Brain microvascular endothelial cell (primary cell): ENCODE results near the gene SCD.

ENCODE experiments used
- DNase-seq: peaks from one replicate; pipeline ENCODE4 v3.0.0-alpha.2; 2020
- H3K27ac ChIP-seq: fragments of 250-450 bp; sonication (Bioruptor Pico); 2 replicates; pipeline ENCODE4 v1.5.1; 2020; ENCODE audit warnings: mild to moderate bottlenecking, moderate library complexity
- H3K27me3 ChIP-seq: fragments of 250-450 bp; sonication (Bioruptor Pico); replicated peaks from 2 replicates; pipeline ENCODE4 v1.5.1; 2020; ENCODE audit warnings: mild to moderate bottlenecking
- H3K36me3 ChIP-seq: fragments of 250-450 bp; sonication (Bioruptor Pico); replicated peaks from 2 replicates; pipeline ENCODE4 v1.5.1; 2020; ENCODE audit warnings: mild to moderate bottlenecking
- H3K4me3 ChIP-seq: 2 replicates; pipeline ENCODE4 v1.5.1; 2011; ENCODE audit warnings: low read depth, mild to moderate bottlenecking, control low read depth, low read length, moderate library complexity
- in situ Hi-C: cut with HindIII; loops from 2 replicates; pipeline ENCODE4 v1.10.0; 2017; ENCODE audit warnings: low sequenced_read_pairs, low pct_ligation_motif_present
- TF ChIP-seq, protein P1 (sequence below): IDR thresholded peaks from 2 replicates; pipeline ENCODE4 v1.5.1; 2011; ENCODE audit warnings: low read depth, mild to moderate bottlenecking, moderate library complexity, low read length, control low read depth, inconsistent platforms; ENCODE audit errors: missing control alignments

SCD gene

GRCh38 chr10:100368721-100369120 lies 21.7 kb downstream of the SCD start:
- no peak overlapping the region for H3K4me3 ChIP-seq
- H3K36me3 ChIP-seq: no peaks in the 10 kb centered on the region
- H3K27ac ChIP-seq: no peak overlapping the region
- in situ Hi-C loops: no loop called here
- no peaks in the 10 kb centered on the region for H3K27me3 ChIP-seq
- DNase-seq: no peak
- TF ChIP-seq, protein P1, sequence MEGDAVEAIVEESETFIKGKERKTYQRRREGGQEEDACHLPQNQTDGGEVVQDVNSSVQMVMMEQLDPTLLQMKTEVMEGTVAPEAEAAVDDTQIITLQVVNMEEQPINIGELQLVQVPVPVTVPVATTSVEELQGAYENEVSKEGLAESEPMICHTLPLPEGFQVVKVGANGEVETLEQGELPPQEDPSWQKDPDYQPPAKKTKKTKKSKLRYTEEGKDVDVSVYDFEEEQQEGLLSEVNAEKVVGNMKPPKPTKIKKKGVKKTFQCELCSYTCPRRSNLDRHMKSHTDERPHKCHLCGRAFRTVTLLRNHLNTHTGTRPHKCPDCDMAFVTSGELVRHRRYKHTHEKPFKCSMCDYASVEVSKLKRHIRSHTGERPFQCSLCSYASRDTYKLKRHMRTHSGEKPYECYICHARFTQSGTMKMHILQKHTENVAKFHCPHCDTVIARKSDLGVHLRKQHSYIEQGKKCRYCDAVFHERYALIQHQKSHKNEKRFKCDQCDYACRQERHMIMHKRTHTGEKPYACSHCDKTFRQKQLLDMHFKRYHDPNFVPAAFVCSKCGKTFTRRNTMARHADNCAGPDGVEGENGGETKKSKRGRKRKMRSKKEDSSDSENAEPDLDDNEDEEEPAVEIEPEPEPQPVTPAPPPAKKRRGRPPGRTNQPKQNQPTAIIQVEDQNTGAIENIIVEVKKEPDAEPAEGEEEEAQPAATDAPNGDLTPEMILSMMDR: no peak

GRCh38 chr10:100370714-100371481 lies 23.9 kb downstream of the SCD start:
- no peak overlapping the region for H3K4me3 ChIP-seq
- H3K36me3 ChIP-seq: no peaks in the 10 kb centered on the region
- peak overlapping the region; percentile 100 for H3K27ac ChIP-seq
- TF ChIP-seq, protein P1: no peak
- DNase-seq: peak; percentile 90
- in situ Hi-C loops: no loop called here
- no peaks in the 10 kb centered on the region for H3K27me3 ChIP-seq

DNA sequence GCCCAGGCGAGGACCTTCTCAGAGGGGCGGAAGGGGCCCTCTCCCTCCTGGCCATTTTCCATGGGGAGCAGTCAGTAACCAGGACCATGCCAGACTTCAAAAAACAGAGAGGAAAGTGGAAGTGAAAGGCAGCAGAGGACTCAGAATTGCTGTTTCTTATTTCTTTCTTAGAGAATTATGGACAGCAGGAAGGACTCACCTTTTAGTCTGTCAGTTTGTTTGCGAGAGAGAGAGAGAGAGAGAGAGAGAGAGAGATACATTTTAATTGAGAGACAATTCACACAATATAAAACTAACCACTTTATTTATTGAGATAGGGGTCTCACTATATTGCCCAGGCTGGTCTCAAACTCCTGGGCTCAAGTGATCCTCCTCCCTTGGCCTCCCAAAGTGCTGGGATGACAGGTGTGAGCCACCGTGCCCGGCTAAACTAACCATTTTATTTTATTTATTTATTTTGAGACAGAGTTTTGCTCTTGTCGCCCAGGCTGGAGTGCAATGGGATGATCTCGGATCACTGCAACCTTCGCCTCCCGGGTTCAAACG lies 24.5 kb downstream of the SCD start:
- H3K27ac ChIP-seq: peak overlapping the region; percentile 100
- no peak overlapping the region for H3K4me3 ChIP-seq
- in situ Hi-C loops: no loop called here
- TF ChIP-seq, protein P1: no peak
- DNase-seq: no peak
- no peaks in the 10 kb centered on the region for H3K36me3 ChIP-seq
- H3K27me3 ChIP-seq: no peaks in the 10 kb centered on the region

GRCh38 chr10:100372415-100373297 lies 25.6 kb downstream of the SCD start:
- TF ChIP-seq, protein P1: no peak

DNA sequence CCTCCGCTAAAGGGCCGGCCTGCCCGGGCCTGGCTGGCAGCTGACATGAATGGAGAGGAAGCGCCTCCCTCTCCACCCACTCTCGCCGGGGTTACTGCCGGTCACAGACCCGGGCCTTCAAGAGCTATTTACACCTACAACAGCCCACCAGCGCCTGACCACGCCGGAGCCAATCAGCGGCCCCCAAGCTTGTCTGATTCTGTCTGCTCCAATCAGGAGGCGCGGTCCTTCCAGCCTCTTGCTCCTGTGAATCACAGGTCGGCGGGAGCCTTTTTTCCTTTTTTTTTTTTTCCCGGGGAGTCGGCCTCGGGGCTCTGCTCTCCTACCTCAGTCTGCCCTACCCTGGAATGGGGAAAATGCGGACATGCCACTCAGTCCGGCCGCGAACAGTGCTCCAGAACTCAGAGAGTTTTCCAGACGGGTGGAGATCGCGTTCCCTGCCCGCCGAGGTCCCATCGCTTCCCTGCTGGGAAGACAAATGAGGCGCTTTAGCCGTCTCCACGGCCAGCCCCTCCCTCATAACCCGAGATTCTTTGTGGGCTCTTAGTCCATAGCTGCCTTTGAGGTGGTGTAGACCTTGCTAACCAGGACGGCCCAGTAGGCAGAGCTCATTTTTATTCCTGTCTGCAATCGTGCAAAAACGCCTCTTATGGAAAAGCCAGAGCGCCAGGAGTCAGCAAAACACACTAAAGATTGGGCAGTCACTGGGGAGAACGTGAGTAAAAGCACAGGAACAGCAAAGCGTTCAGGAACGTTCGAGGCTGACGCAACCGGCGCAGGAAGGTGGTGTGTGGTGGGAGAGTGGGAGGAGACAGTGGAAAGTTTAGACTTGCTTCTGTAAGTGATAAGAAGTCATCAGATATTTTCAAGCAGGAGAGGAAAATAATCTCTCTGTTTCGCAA lies 26.5 kb downstream of the SCD start:
- TF ChIP-seq, protein P1: no peak
- Histone ChIP-seq H3K27me3 (no peaks in the 10 kb centered on the region), H3K4me3 (peak overlapping the region; percentile 54), H3K36me3 (no peaks in the 10 kb centered on the region), H3K27ac (peak overlapping the region; percentile 100)
- DNase-seq: peak; percentile 100
- in situ Hi-C loops: no loop called here

More at GRCh38 chr10:100372415-100373297, 25.6 kb downstream of the SCD start:
- peak overlapping the region; percentile 37 for H3K4me3 ChIP-seq
- no peaks in the 10 kb centered on the region for H3K27me3 ChIP-seq
- in situ Hi-C loops: no loop called here
- H3K36me3 ChIP-seq: no peaks in the 10 kb centered on the region
- H3K27ac ChIP-seq: peak overlapping the region; percentile 100
- no peak for DNase-seq
